IMR-90 (cell line): ENCODE results near the gene TSPAN32. TPM values are rescaled to one million over a fixed set of nuclear protein-coding genes. Genes with fewer than 3 reads are reported as not detected.

ENCODE experiments used
- ATAC-seq: fragments of 200-7000 bp; cut with Tn5 transposase; 2 replicates; pipeline ENCODE4 v1.9.1; 2020; ENCODE audit warnings: low read depth, mild to moderate bottlenecking, moderate library complexity
- BruUV-seq: library from RNA; stranded (reverse); fragments of 400-500 nt; replicated peaks from 2 replicates; lab custom pipeline; 2021; lab: Mats Ljungman, UMichigan
- CTCF ChIA-PET: fragments of 300-600 bp; formaldehyde crosslinking; extraction: SDS; loops from one replicate; lab custom pipeline; 2021; ENCODE audit warnings: antibody characterized with exemption; lab: Yijun Ruan, JAX
- POLR2A ChIA-PET: fragments of 300-600 bp; sonication (Branson Sonifier 250); formaldehyde crosslinking; loops from one replicate; lab custom pipeline; 2022; ENCODE audit warnings: antibody characterized with exemption; ENCODE audit not compliant: unreplicated experiment; lab: Charles Lee
- DNase-seq: peaks from one replicate; pipeline ENCODE4 v3.0.0; 2013
- H2AFZ ChIP-seq: replicated peaks from 2 replicates; pipeline ENCODE3; 2013; ENCODE audit warnings: low read length, mild to moderate bottlenecking; ENCODE audit not compliant: poor library complexity
- H2AK5ac ChIP-seq: 2 replicates; pipeline ENCODE4 v1.6.1; 2013; ENCODE audit warnings: low read depth, low read length, inconsistent platforms
- H2AK9ac ChIP-seq: replicated peaks from 2 replicates; pipeline ENCODE3; 2013; ENCODE audit warnings: mild to moderate bottlenecking, low read depth, low read length, moderate library complexity; ENCODE audit not compliant: poor library complexity
- H2BK120ac ChIP-seq: 2 replicates; pipeline ENCODE4 v1.6.1; 2013; ENCODE audit warnings: low read depth, low read length, inconsistent platforms
- H2BK15ac ChIP-seq: 3 replicates; pipeline ENCODE4 v1.6.1; 2013; ENCODE audit warnings: low read depth, low read length, inconsistent platforms
- H2BK20ac ChIP-seq: 2 replicates; pipeline ENCODE4 v1.6.1; 2013; ENCODE audit warnings: low read depth, mild to moderate bottlenecking, inconsistent platforms, low read length, moderate library complexity
- H2BK5ac ChIP-seq: 2 replicates; pipeline ENCODE4 v1.6.1; 2013; ENCODE audit warnings: mild to moderate bottlenecking, low read depth, low read length, inconsistent platforms; ENCODE audit not compliant: poor library complexity, severe bottlenecking
- H3K14ac ChIP-seq: replicated peaks from 2 replicates; pipeline ENCODE4 v1.6.1; 2013; ENCODE audit warnings: low read depth, low read length, inconsistent platforms
- H3K18ac ChIP-seq: 2 replicates; pipeline ENCODE4 v1.6.1; 2013; ENCODE audit warnings: low read depth, low read length, control low read depth
- H3K23ac ChIP-seq: 2 replicates; pipeline ENCODE4 v1.6.1; 2013; ENCODE audit warnings: low read depth, low read length, inconsistent platforms
- H3K27ac ChIP-seq: 2 replicates; pipeline ENCODE4 v1.5.1; 2013; ENCODE audit warnings: mild to moderate bottlenecking, control low read depth, low read length; ENCODE audit not compliant: insufficient read depth
- H3K27me3 ChIP-seq: 2 replicates; pipeline ENCODE4 v1.6.1; 2013; ENCODE audit warnings: low read length; ENCODE audit not compliant: control insufficient read depth, insufficient read depth
- H3K36me3 ChIP-seq: 2 replicates; pipeline ENCODE4 v1.6.1; 2013; ENCODE audit warnings: low read length, mixed read lengths; ENCODE audit not compliant: control insufficient read depth, insufficient read depth
- H3K4ac ChIP-seq: 2 replicates; pipeline ENCODE4 v1.6.1; 2013; ENCODE audit warnings: low read depth, low read length, inconsistent platforms
- H3K4me1 ChIP-seq: 2 replicates; pipeline ENCODE4 v1.6.1; 2013; ENCODE audit warnings: low read length, mixed read lengths; ENCODE audit not compliant: control insufficient read depth, insufficient read depth
- H3K4me2 ChIP-seq: 2 replicates; pipeline ENCODE4 v1.6.1; 2013; ENCODE audit warnings: low read depth, mild to moderate bottlenecking, control low read depth, low read length, moderate library complexity
- H3K4me3 ChIP-seq: 2 replicates; pipeline ENCODE4 v1.5.1; 2013; ENCODE audit warnings: low read depth, mild to moderate bottlenecking, control low read depth, low read length, moderate library complexity; ENCODE audit not compliant: insufficient read depth
- H3K56ac ChIP-seq: 2 replicates; pipeline ENCODE4 v1.6.1; 2013; ENCODE audit warnings: low read length, inconsistent platforms; ENCODE audit not compliant: insufficient read depth; ENCODE audit errors: extremely low read depth
- H3K79me1 ChIP-seq, 2 experiments: 2 replicates each; pipeline ENCODE4 v1.6.1; 2013; ENCODE audit warnings: low read length in 2 of 2, inconsistent platforms in 1 of 2, low read depth in 1 of 2
- H3K9ac ChIP-seq: 2 replicates; pipeline ENCODE4 v1.6.1; 2013; ENCODE audit warnings: low read depth, low read length, control low read depth
- H3K9me1 ChIP-seq: 2 replicates; pipeline ENCODE4 v1.6.1; 2013; ENCODE audit warnings: low read length, inconsistent platforms; ENCODE audit not compliant: insufficient read depth
- H3K9me3 ChIP-seq: 2 replicates; pipeline ENCODE4 v1.6.1; 2013; ENCODE audit warnings: low read length; ENCODE audit not compliant: control insufficient read depth, insufficient read depth
- H4K20me1 ChIP-seq: 2 replicates; pipeline ENCODE4 v1.6.1; 2013; ENCODE audit warnings: low read length, inconsistent platforms; ENCODE audit not compliant: insufficient read depth
- H4K5ac ChIP-seq: 2 replicates; pipeline ENCODE4 v1.6.1; 2013; ENCODE audit warnings: mild to moderate bottlenecking, low read depth, low read length, control low read depth
- H4K8ac ChIP-seq, 2 experiments: 2 replicates each; pipeline ENCODE4 v1.6.1; 2013; ENCODE audit warnings: low read depth in 2 of 2, low read length in 2 of 2, control low read depth in 1 of 2, inconsistent platforms in 1 of 2
- H4K91ac ChIP-seq: 2 replicates; pipeline ENCODE4 v1.6.1; 2013; ENCODE audit warnings: low read depth, low read length, inconsistent platforms; ENCODE audit not compliant: insufficient read depth
- BHLHE40 ChIP-seq: fragments of 150-350 bp; IDR thresholded peaks from 2 replicates; pipeline ENCODE4 v1.6.1; 2016; ENCODE audit warnings: mild to moderate bottlenecking, low read depth, low read length
- FOS ChIP-seq: fragments of 150-350 bp; IDR thresholded peaks from 2 replicates; pipeline ENCODE4 v1.6.1; 2016; ENCODE audit warnings: low read depth, low read length
- MAZ ChIP-seq: IDR thresholded peaks from 2 replicates; pipeline ENCODE4 v1.6.1; 2012; ENCODE audit warnings: low read depth, mild to moderate bottlenecking, low read length, improper control_type of control experiment, moderate library complexity, borderline replicate concordance
- MXI1 ChIP-seq: IDR thresholded peaks from 2 replicates; pipeline ENCODE4 v1.6.1; 2012; ENCODE audit warnings: low read depth, mild to moderate bottlenecking, low read length, moderate library complexity, borderline replicate concordance
- NFE2L2 ChIP-seq: fragments of 150-350 bp; IDR thresholded peaks from 2 replicates; pipeline ENCODE4 v1.6.1; 2016; ENCODE audit warnings: low read depth, mild to moderate bottlenecking, low read length
- RFX5 ChIP-seq: IDR thresholded peaks from 2 replicates; pipeline ENCODE4 v1.8.0; 2012; ENCODE audit warnings: low read depth, mild to moderate bottlenecking, low read length, moderate library complexity
- WGBS, 2 experiments: methylation state at CpG; one replicate each; pipeline versions ENCODE4 v1.1.5 to v1.1.7; 2013; ENCODE audit warnings: missing lambda C conversion rate in 2 of 2; ENCODE audit not compliant: insufficient read length in 1 of 2; ENCODE audit errors: extremely low coverage in 2 of 2; 5-methylcytosine and 5-hydroxymethylcytosine counted together
- dilution Hi-C: fragments of 300-500 bp; cut with HindIII; formaldehyde crosslinking; loops from one replicate; pipeline ENCODE4 v1.14.3; 2018; ENCODE audit warnings: low sequenced_read_pairs; ENCODE audit not compliant: unreplicated experiment
- in situ Hi-C: fragments of 300-500 bp; cut with MboI; formaldehyde crosslinking; loops from 3 replicates; pipeline ENCODE4 v1.14.3; 2019; ENCODE audit warnings: low sequenced_read_pairs, inconsistent platforms, mixed read lengths
- intact Hi-C: fragments of 100-400 bp; cut with micrococcal nuclease; formaldehyde crosslinking; loops from 2 replicates; pipeline ENCODE4 v1.10.0; 2022
- polyA plus RNA-seq, 3 experiments: library from polyadenylated mRNA; depleted of rRNA; stranded (reverse); fragments of >200 nt; gene quantifications; 2 replicates each; pipeline ENCODE4 v1.2.3, GENCODE V29; 2012; ENCODE audit warnings: low replicate concordance in 1 of 3
- total RNA-seq: library from RNA; depleted of rRNA; stranded (reverse); fragments of >200 nt; gene quantifications from 2 replicates; pipeline ENCODE4 v1.2.3, GENCODE V29; 2012
- TF ChIP-seq, protein P1 (sequence below): fragments of 150-350 bp; IDR thresholded peaks from 2 replicates; pipeline ENCODE4 v1.6.1; 2016; ENCODE audit warnings: low read depth, mild to moderate bottlenecking, low read length, moderate library complexity, borderline replicate concordance

The TSPAN32 gene
- total and polyA plus RNA-seq, 2 of the 4 experiments (the other 2 are of a cell fraction) = 0.07 TPM; not detected in 1

DNA sequence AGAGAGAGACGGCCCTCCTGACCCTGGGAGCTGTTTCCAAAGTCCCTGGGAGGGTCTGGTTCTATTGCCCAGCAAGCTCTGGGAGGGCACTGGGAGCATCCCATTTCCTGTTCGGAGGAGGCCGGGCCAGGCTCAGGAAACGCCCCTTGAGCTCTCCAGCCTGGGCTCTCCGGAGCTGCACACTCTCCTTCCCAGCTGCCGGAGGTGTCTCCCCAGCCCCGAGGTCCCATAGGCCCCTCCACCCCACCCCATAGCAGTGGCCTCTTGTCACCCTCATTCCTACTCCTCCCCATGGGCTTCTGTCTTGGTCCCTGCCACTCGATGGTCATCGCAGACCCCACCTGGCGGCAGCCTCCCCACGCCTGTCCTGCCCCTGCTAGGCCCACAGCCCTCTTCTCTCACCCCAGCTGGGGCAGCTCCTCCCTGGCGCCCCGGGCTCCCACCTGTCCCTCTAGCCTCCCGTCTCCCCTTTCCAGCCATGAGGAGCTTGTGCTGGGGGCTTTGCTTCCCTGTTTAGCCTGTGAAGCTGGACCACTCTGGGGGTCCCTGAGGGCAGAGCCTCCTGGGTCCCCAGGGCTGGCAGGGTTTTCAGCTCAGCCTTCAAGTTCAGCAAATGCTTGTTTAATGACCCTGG lies 2.8 kb downstream of the TSPAN32 start:
- no peak overlapping the region for H2BK15ac ChIP-seq
- H2AK9ac ChIP-seq = peak overlapping the region; percentile 96
- H4K5ac ChIP-seq = no peak overlapping the region; the same call in 1 of the 2 replicates
- no peaks in the 10 kb centered on the region for H3K9me3 ChIP-seq
- in situ Hi-C loops (no loop called here), dilution Hi-C loops (no loop called here), intact Hi-C loops (loop anchor here (1.0 to 2.0 kb wide), 3 partner anchors 107 to 226 kb away; no protein-coding TSS in a partner anchor)
- no peak overlapping the region for H4K8ac ChIP-seq
- TF ChIP-seq RFX5 = no peak
- no peak for TF ChIP-seq MAZ
- no peak for TF ChIP-seq MXI1
- TF ChIP-seq NFE2L2 = no peak
- TF ChIP-seq, protein P1, sequence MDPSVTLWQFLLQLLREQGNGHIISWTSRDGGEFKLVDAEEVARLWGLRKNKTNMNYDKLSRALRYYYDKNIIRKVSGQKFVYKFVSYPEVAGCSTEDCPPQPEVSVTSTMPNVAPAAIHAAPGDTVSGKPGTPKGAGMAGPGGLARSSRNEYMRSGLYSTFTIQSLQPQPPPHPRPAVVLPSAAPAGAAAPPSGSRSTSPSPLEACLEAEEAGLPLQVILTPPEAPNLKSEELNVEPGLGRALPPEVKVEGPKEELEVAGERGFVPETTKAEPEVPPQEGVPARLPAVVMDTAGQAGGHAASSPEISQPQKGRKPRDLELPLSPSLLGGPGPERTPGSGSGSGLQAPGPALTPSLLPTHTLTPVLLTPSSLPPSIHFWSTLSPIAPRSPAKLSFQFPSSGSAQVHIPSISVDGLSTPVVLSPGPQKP = no peak
- TF ChIP-seq BHLHE40 = no peak
- no peak for TF ChIP-seq FOS
- BruUV-seq = no TSS peak
- no peak overlapping the region for H3K27ac ChIP-seq
- H3K14ac ChIP-seq = no peak overlapping the region
- ATAC-seq (no peak), DNase-seq (no peak)
- H4K20me1 ChIP-seq = peaks cover 3% of the 10 kb centered on the region; the same call in 1 of the 2 replicates
- H3K27me3 ChIP-seq = no peaks in the 10 kb centered on the region
- no peak overlapping the region for H2BK5ac ChIP-seq
- no peak overlapping the region for H2BK20ac ChIP-seq
- WGBS, 2 experiments = 40% methylated on average over 1 of the region's 14 CpGs; no CpG with 5 or more reads in 1 of the 2 experiments
- no peak overlapping the region for H3K18ac ChIP-seq
- H4K91ac ChIP-seq = no peak overlapping the region
- H2AFZ ChIP-seq = peak overlapping the region; percentile 93
- ChIA-PET CTCF (interaction anchor here (0.6 to 4.4 kb wide), 5 partner anchors 108 to 226 kb away, joined by 3 to 73 read pairs (median 3); no protein-coding TSS in a partner anchor), POLR2A (no interaction called here)
- H3K36me3 ChIP-seq = no peaks in the 10 kb centered on the region
- H3K9ac ChIP-seq = no peak overlapping the region
- no peak overlapping the region for H3K4ac ChIP-seq
- H2BK120ac ChIP-seq = no peak overlapping the region
- H2AK5ac ChIP-seq = no peak overlapping the region
- H3K79me1 ChIP-seq = no peaks in the 10 kb centered on the region
- no peak overlapping the region for H3K56ac ChIP-seq
- no peak overlapping the region for H3K4me2 ChIP-seq
- no peak overlapping the region for H3K23ac ChIP-seq
- peaks cover 11% of the 10 kb centered on the region for H3K4me1 ChIP-seq
- H3K4me3 ChIP-seq = no peak overlapping the region
- H3K9me1 ChIP-seq = peaks cover 6% of the 10 kb centered on the region
